Uterus (tissue), 4 donors: ENCODE data around the gene MDH1. TPM values are rescaled to one million over a fixed set of nuclear protein-coding genes. Genes with fewer than 3 reads are reported as not detected.

ENCODE experiments used
- DNase-seq, 2 donors: peaks; one replicate each; pipeline ENCODE4 v3.0.0-alpha.2; 2019 to 2020
- H3K27ac ChIP-seq, 2 donors: fragments of 200-600 bp; sonication (generic); 1 replicate in 1 of 2; 2 replicates in 1 of 2; pipeline ENCODE4 v1.5.1; 2016 to 2018
- H3K27me3 ChIP-seq, 2 donors: fragments of 200-600 bp; sonication (generic); one replicate each; pipeline ENCODE4 v1.5.1; 2018 to 2019; ENCODE audit warnings: control low read depth in 1 of 2
- H3K36me3 ChIP-seq, 2 donors: fragments of 200-600 bp; sonication (generic); one replicate each; pipeline ENCODE4 v1.5.1; 2019; ENCODE audit warnings: control low read depth in 1 of 2
- H3K4me1 ChIP-seq, 2 donors: fragments of 200-600 bp; sonication (generic); one replicate each; pipeline ENCODE4 v1.5.1; 2018 to 2019; ENCODE audit warnings: control low read depth in 1 of 2
- H3K4me3 ChIP-seq, 2 donors: fragments of 200-600 bp; sonication (generic); 1 replicate in 1 of 2; 2 replicates in 1 of 2; pipeline ENCODE4 v1.5.1; 2018 to 2019; ENCODE audit warnings: mild to moderate bottlenecking in 1 of 2
- H3K9me3 ChIP-seq, 2 donors: fragments of 200-600 bp; sonication (generic); one replicate each; pipeline ENCODE4 v1.5.1; 2019; ENCODE audit warnings: control low read depth in 1 of 2
- CTCF ChIP-seq, 4 experiments: fragments of 200-600 bp in 2 of 4; fragments of 450-650 bp in 2 of 4; sonication (generic) in 2 of 4; IDR thresholded peaks; one replicate each; pipeline ENCODE4 v1.5.1; 2016 to 2019; ENCODE audit warnings: antibody characterized with exemption in 4 of 4, mild to moderate bottlenecking in 2 of 4, moderate library complexity in 1 of 4
- POLR2A ChIP-seq, 2 donors: fragments of 450-650 bp; IDR thresholded peaks; one replicate each; pipeline ENCODE4 v1.6.1; 2016; ENCODE audit warnings: antibody characterized with exemption in 2 of 2, mild to moderate bottlenecking in 1 of 2, moderate library complexity in 1 of 2
- intact Hi-C: fragments of 100-400 bp; cut with DNase I; formaldehyde crosslinking; loops from one replicate; pipeline ENCODE4 v1.15.1; 2023; ENCODE audit warnings: low total_unique reads
- total RNA-seq, 4 donors: library from RNA; depleted of rRNA in 3 of 4; stranded (reverse); fragments of >200 nt in 3 of 4; gene quantifications; one replicate each; pipeline versions ENCODE4 v1.1.0 to v1.2.4, GENCODE V29; 2014 to 2023
- donor health status: DM: yes; HTN: yes; CAD: no.

Gene MDH1
- total RNA-seq, 4 donors from 2014 or later: 80.1 to 132 (median 101) TPM

- Histone ChIP-seq H3K27me3 (no peaks in the 10 kb centered on the region), H3K36me3 (no peaks in the 10 kb centered on the region), H3K27ac (peak overlapping the region; percentile 84 to 86), H3K9me3 (no peaks in the 10 kb centered on the region), H3K4me1 (no peaks in the 10 kb centered on the region), H3K4me3 (peak overlapping the region; percentile 80 to 82)
- intact Hi-C loops: no loop called here
- TF ChIP-seq CTCF (IDR thresholded peaks at IDR 0.05): no peak
- no peak for DNase-seq
Observed at GRCh38 chr2:63589148-63589958, 590 bp downstream of the MDH1 start.

DNA sequence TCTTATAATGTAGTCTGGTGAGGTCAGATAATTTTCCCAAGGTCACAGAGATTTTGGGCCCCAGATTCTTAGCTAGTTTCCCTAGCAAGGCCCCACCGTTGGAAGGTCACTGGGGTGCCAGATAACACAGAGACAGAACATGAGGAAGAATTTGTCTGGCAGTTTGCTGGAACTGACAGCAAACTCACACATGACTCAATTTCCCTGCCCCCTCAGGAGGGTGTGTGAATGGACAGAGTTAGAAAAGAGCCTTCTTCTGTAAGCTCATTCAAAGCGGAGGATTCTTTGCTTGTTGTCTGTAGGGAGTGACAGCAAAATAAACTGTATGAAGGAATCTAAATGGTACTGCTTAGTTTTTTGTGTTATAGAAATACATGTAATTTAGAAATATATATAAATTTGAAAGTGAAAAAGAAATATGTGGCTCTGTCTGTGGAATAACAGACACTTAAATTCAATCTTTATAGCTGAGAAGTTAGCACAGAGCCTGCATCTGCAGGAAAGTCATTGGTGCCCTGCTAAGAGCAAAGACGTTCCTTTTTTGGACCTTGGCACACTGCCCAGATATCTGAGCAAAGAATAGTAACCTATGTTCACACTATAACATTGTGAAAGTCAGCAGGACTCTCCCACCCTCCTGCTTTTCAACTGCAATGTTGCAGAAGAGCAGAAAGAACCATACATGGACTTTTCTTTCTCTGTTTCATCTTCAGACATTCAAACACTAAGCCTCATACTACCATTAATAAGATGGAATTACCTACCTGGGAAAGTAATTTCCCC is 2.1 kb downstream of the MDH1 start:
- no peak for TF ChIP-seq CTCF (IDR thresholded peaks at IDR 0.05)
- TF ChIP-seq POLR2A (IDR thresholded peaks at IDR 0.05): no peak
- intact Hi-C loops: no loop called here
- H3K27me3 ChIP-seq: no peaks in the 10 kb centered on the region
- no peak overlapping the region for H3K4me3 ChIP-seq
- H3K27ac ChIP-seq: no peak overlapping the region
- no peaks in the 10 kb centered on the region for H3K4me1 ChIP-seq
- DNase-seq: peak in 1 of 2 donors; percentile 23
- H3K9me3 ChIP-seq: no peaks in the 10 kb centered on the region
- H3K36me3 ChIP-seq: no peaks in the 10 kb centered on the region

- TF ChIP-seq POLR2A (IDR thresholded peaks at IDR 0.05) (no peak), CTCF (IDR thresholded peaks at IDR 0.05) (no peak)
- intact Hi-C loops: no loop called here
- no peak overlapping the region for H3K4me3 ChIP-seq
Observed at GRCh38 chr2:63591566-63592175, 2.9 kb downstream of the MDH1 start.

DNA sequence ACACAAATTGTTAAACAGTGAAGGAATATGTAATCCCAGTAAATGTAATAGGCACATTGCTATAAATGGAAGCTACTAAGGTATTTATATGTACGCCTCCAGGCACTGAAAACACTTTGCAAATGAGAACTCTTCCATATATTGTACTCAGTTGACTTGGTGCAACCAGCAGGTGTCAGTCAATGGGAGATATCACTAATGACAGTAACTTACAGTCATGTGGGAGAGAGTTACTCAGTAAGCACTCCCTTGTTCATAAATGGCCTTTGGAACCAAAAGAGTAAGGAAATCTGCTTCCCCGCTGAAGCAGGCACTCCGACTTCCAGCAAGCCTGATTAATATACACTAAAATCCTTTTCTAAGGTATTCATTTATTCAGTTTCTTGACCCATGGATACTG is 5.9 kb downstream of the MDH1 start:
- no peak for DNase-seq
- Histone ChIP-seq H3K36me3 (no peaks in the 10 kb centered on the region), H3K27ac (no peak overlapping the region), H3K27me3 (no peaks in the 10 kb centered on the region), H3K4me3 (no peak overlapping the region), H3K4me1 (no peaks in the 10 kb centered on the region), H3K9me3 (no peaks in the 10 kb centered on the region)
- intact Hi-C loops: no loop called here
- TF ChIP-seq CTCF (IDR thresholded peaks at IDR 0.05) (no peak), POLR2A (IDR thresholded peaks at IDR 0.05) (no peak)

More at GRCh38 chr2:63591566-63592175, 2.9 kb downstream of the MDH1 start:
- H3K36me3 ChIP-seq: no peaks in the 10 kb centered on the region
- no peak for DNase-seq
- H3K27me3 ChIP-seq: no peaks in the 10 kb centered on the region
- no peak overlapping the region for H3K27ac ChIP-seq
- no peaks in the 10 kb centered on the region for H3K9me3 ChIP-seq
- no peaks in the 10 kb centered on the region for H3K4me1 ChIP-seq
